HG03354 (cell line): Measurements from ENCODE around the gene AFF1.

ENCODE experiments used
- ATAC-seq: cut with Tn5 transposase; IDR thresholded peaks from one replicate; pipeline ENCODE4 v1.9.1; 2021; ENCODE audit warnings: mild to moderate bottlenecking; ENCODE audit not compliant: unreplicated experiment, poor library complexity, severe bottlenecking

Gene AFF1

GRCh38 chr4:86947501-86948120 lies 12.8 kb downstream of the AFF1 start:
- no peak for ATAC-seq

- ATAC-seq, result no peak
These were observed 13.5 kb downstream of the AFF1 start for GRCh38 chr4:86948276-86948675.

GRCh38 chr4:86950831-86951525 lies 16.2 kb downstream of the AFF1 start:
- ATAC-seq, result no peak

- ATAC-seq, result no peak
These were observed 21.2 kb downstream of the AFF1 start for GRCh38 chr4:86955888-86956451.

- peak; percentile 40 for ATAC-seq
These were observed 22.4 kb downstream of the AFF1 start for GRCh38 chr4:86957215-86957614.

GRCh38 chr4:86959588-86960500 lies 25.0 kb downstream of the AFF1 start:
- no peak for ATAC-seq

GRCh38 chr4:86960557-86960961 lies 25.7 kb downstream of the AFF1 start:
- no peak for ATAC-seq

GRCh38 chr4:86961116-86961515 lies 26.3 kb downstream of the AFF1 start:
- ATAC-seq, result peak; percentile 13

GRCh38 chr4:86961605-86962295 lies 26.9 kb downstream of the AFF1 start:
- peak; percentile 94 for ATAC-seq

GRCh38 chr4:86963697-86964096 lies 28.9 kb downstream of the AFF1 start:
- ATAC-seq, result no peak

- ATAC-seq, result peak; percentile 39
These were observed 30.5 kb downstream of the AFF1 start for GRCh38 chr4:86965019-86965976.

GRCh38 chr4:86967073-86967472 lies 32.3 kb downstream of the AFF1 start:
- ATAC-seq, result no peak

GRCh38 chr4:86967798-86968197 lies 33.0 kb downstream of the AFF1 start:
- ATAC-seq, result no peak

GRCh38 chr4:86968547-86968946 lies 33.7 kb downstream of the AFF1 start:
- ATAC-seq, result no peak

GRCh38 chr4:86970447-86971354 lies 35.9 kb downstream of the AFF1 start:
- no peak for ATAC-seq

GRCh38 chr4:86971355-86971683 lies 36.5 kb downstream of the AFF1 start:
- ATAC-seq, result no peak

GRCh38 chr4:86972997-86973396 lies 38.2 kb downstream of the AFF1 start:
- no peak for ATAC-seq

GRCh38 chr4:86973668-86974067 lies 38.9 kb downstream of the AFF1 start:
- ATAC-seq, result no peak
